ENCODE measurements around the gene TAGLN2. TPM values are rescaled to one million over a fixed set of nuclear protein-coding genes. Genes with fewer than 3 reads are reported as not detected.

Gene TAGLN2
- polyA plus RNA-seq, 3 donors from 2014 or later: 660 to 1,369 (median 1,251) TPM

DNA sequence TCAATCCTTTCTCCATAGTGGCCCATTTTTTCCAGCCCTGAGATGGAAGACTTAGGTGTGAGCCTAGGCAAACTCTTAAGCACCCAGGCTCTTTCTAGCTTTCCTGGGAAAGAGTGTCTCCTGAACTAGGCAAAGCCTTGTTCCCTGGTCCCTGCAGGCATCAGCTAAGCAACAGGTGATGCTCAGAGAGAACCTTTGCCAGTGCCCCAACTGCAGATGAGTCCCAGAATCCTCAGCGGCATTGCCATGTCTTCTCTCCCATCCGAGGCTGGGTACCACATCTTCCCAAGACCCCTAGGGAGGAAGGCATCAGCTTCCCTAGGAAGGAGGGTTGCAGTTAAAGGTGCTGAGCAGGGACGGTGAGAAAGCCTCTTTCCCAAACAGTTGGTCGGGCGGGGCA, 54.6 kb downstream of the TAGLN2 start:
- DNase-seq: no peak
- H3K4me1 Mint-ChIP-seq: peaks cover 0 to 3% of the 10 kb centered on the region in 2 donors
- H3K4me3 Mint-ChIP-seq: no peak overlapping the region
- H3K27me3 Mint-ChIP-seq (ENCODE audit: low read depth in 3 of 3): peaks cover 5 to 13% (median 10%) of the 10 kb centered on the region in 3 donors
- H3K27ac Mint-ChIP-seq: no peak overlapping the region
- H3K9me3 Mint-ChIP-seq: no peaks in the 10 kb centered on the region
- H3K36me3 Mint-ChIP-seq: peaks cover 0 to 7% (median 4%) of the 10 kb centered on the region in 3 donors

DNA sequence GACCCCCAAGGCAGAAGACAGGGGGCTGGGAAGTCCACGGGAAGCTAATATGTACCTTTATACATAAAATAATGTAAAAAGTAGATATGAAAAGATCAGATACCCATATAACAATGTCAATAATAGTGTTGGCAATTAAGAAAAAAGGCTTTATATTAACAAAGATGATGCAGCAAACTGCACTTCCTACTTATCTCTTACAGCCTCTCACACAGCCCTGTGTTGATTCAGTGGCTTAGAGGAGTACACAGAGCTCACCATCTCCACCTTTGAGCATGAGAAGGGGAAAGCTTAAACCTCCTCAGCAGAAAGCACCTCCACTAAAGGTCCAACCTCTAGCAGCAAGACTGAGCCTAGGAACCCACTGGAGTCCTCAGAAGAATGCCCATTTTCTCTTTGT, 55.7 kb downstream of the TAGLN2 start:
- H3K9me3 Mint-ChIP-seq: no peaks in the 10 kb centered on the region
- H3K4me1 Mint-ChIP-seq: peaks cover 0 to 3% of the 10 kb centered on the region in 2 donors
- H3K27me3 Mint-ChIP-seq (ENCODE audit: low read depth in 3 of 3): peaks cover 4 to 14% (median 10%) of the 10 kb centered on the region in 3 donors
- DNase-seq: no peak
- H3K36me3 Mint-ChIP-seq: peaks cover 0 to 7% (median 4%) of the 10 kb centered on the region in 3 donors
- H3K4me3 Mint-ChIP-seq: no peak overlapping the region
- peak overlapping the region in 2 of 6 donors; percentile 13 to 24 for H3K27ac Mint-ChIP-seq

DNA sequence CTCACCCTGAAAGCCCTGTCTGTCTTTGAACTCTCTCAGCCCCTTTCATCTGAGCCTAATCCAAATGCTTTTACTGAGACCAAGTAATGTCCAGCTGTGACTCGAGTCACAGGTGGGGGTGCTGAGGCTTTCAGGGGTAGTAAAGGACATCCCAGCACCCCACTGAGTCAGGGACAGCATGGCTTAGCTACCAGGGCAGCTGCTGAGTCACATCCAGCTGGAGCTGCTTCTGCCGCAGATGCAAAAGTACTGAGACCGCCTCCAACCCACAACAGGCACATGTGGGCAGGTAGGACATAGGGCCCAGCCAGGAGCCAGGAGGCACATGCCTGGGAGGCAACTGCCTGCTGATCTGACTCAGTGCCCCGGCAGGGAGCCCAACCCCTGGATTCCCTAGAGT, 56.1 kb downstream of the TAGLN2 start:
- Mint-ChIP-seq H3K27ac (no peak overlapping the region), H3K36me3 (peaks cover 0 to 7% (median 4%) of the 10 kb centered on the region in 3 donors), H3K9me3 (no peaks in the 10 kb centered on the region), H3K4me1 (peaks cover 0 to 3% of the 10 kb centered on the region in 2 donors), H3K27me3 (ENCODE audit: low read depth in 3 of 3) (peaks cover 4 to 12% (median 10%) of the 10 kb centered on the region in 3 donors), H3K4me3 (no peak overlapping the region)
- no peak for DNase-seq

DNA sequence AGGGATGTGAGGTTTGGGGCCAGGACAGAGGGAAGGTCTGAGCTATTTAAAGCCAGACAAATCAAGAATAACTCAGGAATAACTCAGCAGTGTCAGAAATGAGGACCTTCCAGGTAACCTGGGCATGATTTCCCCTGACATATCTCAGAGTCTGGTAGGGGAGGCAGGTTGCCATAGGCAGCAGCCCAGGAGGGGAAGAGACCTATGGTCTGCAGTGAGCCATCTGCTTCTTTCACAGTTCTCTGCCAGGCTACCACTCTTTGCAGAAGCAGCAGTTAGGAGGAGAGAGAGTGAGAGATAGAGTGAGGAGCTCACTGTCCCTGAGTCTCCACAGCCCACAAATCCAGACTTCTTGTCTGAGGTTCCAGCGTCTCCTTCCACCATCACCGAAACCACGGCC, 56.5 kb downstream of the TAGLN2 start:
- H3K27ac Mint-ChIP-seq: no peak overlapping the region

More for the DNA sequence above, 56.5 kb downstream of the TAGLN2 start:
- DNase-seq: no peak
- peaks cover 0 to 7% (median 4%) of the 10 kb centered on the region in 3 donors for H3K36me3 Mint-ChIP-seq
- H3K9me3 Mint-ChIP-seq: no peaks in the 10 kb centered on the region
- H3K4me1 Mint-ChIP-seq: peaks cover 0 to 3% of the 10 kb centered on the region in 2 donors
- H3K4me3 Mint-ChIP-seq: no peak overlapping the region
- H3K27me3 Mint-ChIP-seq (ENCODE audit: low read depth in 3 of 3): peaks cover 4 to 12% (median 10%) of the 10 kb centered on the region in 3 donors

Other genes starting within 250 kb of the TAGLN2 start
- gene CRP, start 210.9 kb downstream of the TAGLN2 start, polyA plus RNA-seq: not detected
- 100 to 1,000 TPM; 120 to 160 (median 122) TPM for gene DUSP23, start 144.5 kb downstream of the TAGLN2 start, polyA plus RNA-seq
- 100 to 1,000 TPM; 234 to 442 (median 407) TPM for gene FCRL6, start 123.1 kb downstream of the TAGLN2 start, polyA plus RNA-seq
- 10 to 100 TPM in 1 of 3 donors, 1 to 10 TPM in 2; 4.0 to 17.1 (median 6.9) TPM for gene SLAMF8, start 98.6 kb downstream of the TAGLN2 start, polyA plus RNA-seq
- not detected for gene VSIG8, start 62.9 kb downstream of the TAGLN2 start, polyA plus RNA-seq
- under 1 TPM in 1 of 3 donors, not detected in 2; 0.36 TPM for gene CFAP45, start 25.3 kb downstream of the TAGLN2 start, polyA plus RNA-seq
- not detected for gene IGSF9, start 20.1 kb upstream of the TAGLN2 start, polyA plus RNA-seq
- gene SLAMF9, start 28.7 kb upstream of the TAGLN2 start, polyA plus RNA-seq: not detected
- gene PIGM, start 106.5 kb upstream of the TAGLN2 start, polyA plus RNA-seq: 1 to 10 TPM; 2.1 to 3.3 (median 3.0) TPM
- not detected for gene KCNJ10, start 144.7 kb upstream of the TAGLN2 start, polyA plus RNA-seq
- gene KCNJ9, start 156.0 kb upstream of the TAGLN2 start, polyA plus RNA-seq: not detected
- gene IGSF8, start 173.1 kb upstream of the TAGLN2 start, polyA plus RNA-seq: 10 to 100 TPM; 29.1 to 57.4 (median 40.5) TPM
- not detected for gene ATP1A2, start 190.3 kb upstream of the TAGLN2 start, polyA plus RNA-seq
- not detected for gene ATP1A4, start 226.1 kb upstream of the TAGLN2 start, polyA plus RNA-seq